Psoas muscle (tissue), 8 donors: ENCODE results near the gene BCAS3. TPM values are rescaled to one million over a fixed set of nuclear protein-coding genes. Genes with fewer than 3 reads are reported as not detected.

ENCODE experiments used
- ATAC-seq, 4 donors: fragments of 200-7000 bp; cut with Tn5 transposase; one replicate each; pipeline ENCODE4 v1.9.1; 2020; ENCODE audit warnings: moderate library complexity in 3 of 4, mild to moderate bottlenecking in 2 of 4
- DNase-seq, 2 donors: peaks; one replicate each; pipeline ENCODE4 v3.0.0-alpha.2; 2020
- H3K27ac ChIP-seq: fragments of 200-600 bp; one replicate; pipeline ENCODE4 v1.8.0; 2022
- H3K27me3 ChIP-seq, 3 donors: fragments of 200-600 bp in 1 of 3; one replicate each; pipeline versions ENCODE4 v1.6.1 to v1.8.0; 2013 to 2022; ENCODE audit warnings: low read length in 2 of 3, mild to moderate bottlenecking in 2 of 3, moderate library complexity in 1 of 3; ENCODE audit not compliant: insufficient read depth in 3 of 3
- H3K36me3 ChIP-seq, 2 donors: fragments of 200-600 bp in 1 of 2; one replicate each; pipeline versions ENCODE4 v1.6.1 to v1.8.0; 2013 to 2022; ENCODE audit warnings: low read depth in 1 of 2, mild to moderate bottlenecking in 1 of 2, moderate library complexity in 1 of 2; ENCODE audit not compliant: insufficient read depth in 1 of 2
- H3K4me1 ChIP-seq: fragments of 200-600 bp; one replicate; pipeline ENCODE4 v1.8.0; 2022
- H3K4me3 ChIP-seq: fragments of 200-600 bp; one replicate; pipeline ENCODE4 v1.8.0; 2022; ENCODE audit warnings: mild to moderate bottlenecking
- H3K9me3 ChIP-seq: fragments of 200-600 bp; one replicate; pipeline ENCODE4 v1.8.0; 2022
- WGBS, 3 donors: extraction: QIAGEN DNeasy Blood & Tissue Kit; methylation state at CpG; one replicate each; pipeline versions ENCODE4 v1.1.6 to v1.1.7; 2013; 5-methylcytosine and 5-hydroxymethylcytosine counted together
- intact Hi-C, 2 donors: fragments of 100-400 bp; cut with DNase I; formaldehyde crosslinking; loops; one replicate each; pipeline versions ENCODE4 v1.11.0 to v1.14.2; 2022
- polyA plus RNA-seq, 3 donors: library from polyadenylated mRNA; stranded (reverse); fragments of 200-250 nt; gene quantifications; one replicate each; pipeline ENCODE4 v1.2.3, GENCODE V29; 2013
- total RNA-seq, 4 donors: library from RNA; stranded (reverse); fragmentation: NEBNext Ultra II Directional in 2 of 4; extraction: Animal tissue kit (Norgen Biotek cat#: 25700) in 2 of 4; gene quantifications; one replicate each; pipeline versions ENCODE4 v1.2.1 to v1.2.4, GENCODE V29; 2021 to 2023
- TF ChIP-seq, protein P1 (sequence below): fragments of 200-600 bp; IDR thresholded peaks from one replicate; pipeline ENCODE4 v1.8.0; 2022; ENCODE audit warnings: antibody characterized with exemption
- donor health status: healthy with polysubstance abuse.
- donor health status: DM: no; HTN: no; CAD: no; lungs with moderate emphysema.
- donor health status: Bipolar disorder and iron deficiency.
- donor health status: healthy.
- donor health status: DM: yes; HTN: yes; CAD: no.
- donor health status: DM: no; HTN: no; CAD: no.
- donor health status: DM: no; HTN: no; CAD: no.
- donor health status: DM: yes; HTN: yes; CAD: no.

The BCAS3 gene
- total and polyA plus RNA-seq, 7 donors: 2.4 to 28.8 (median 15.0) TPM

DNA sequence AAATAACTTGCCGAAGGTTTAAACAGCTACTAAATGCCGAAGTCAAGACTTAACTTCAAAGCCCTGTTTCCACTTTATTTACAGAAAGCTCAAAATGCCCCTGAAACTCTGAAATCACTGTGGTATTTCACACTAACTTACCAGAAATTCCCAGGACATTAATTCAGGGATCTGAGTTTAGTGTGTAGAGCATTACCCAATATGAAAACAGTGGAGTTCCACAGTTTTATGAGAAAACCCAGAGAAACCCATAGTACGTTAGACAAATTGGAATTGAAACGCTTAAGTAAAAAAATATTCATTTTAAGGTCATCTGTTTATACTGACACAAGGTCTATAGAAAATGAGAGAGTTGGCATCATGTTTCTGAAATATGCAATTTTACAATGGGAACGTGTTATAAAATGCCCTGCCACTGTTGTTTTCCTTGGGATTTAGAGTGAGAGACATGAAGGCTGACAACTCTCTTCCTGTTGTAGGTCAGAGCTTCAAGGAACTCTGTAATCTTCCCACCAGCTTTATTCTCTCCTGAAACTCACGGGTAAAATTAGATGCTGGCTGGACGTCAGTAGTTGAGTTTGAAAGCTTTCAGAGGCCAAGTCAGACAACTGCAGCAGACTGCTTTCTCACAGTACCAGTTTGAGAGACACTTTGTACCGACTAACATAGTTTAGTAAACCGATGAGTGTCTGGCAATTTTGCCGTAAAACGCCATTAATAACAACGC lies 582.6 kb downstream of the BCAS3 start:
- Histone ChIP-seq H3K9me3 (no peaks in the 10 kb centered on the region), H3K27me3 (no peaks in the 10 kb centered on the region), H3K27ac (peak overlapping the region; percentile 52), H3K36me3 (no peaks in the 10 kb centered on the region), H3K4me1 (peaks cover 20% of the 10 kb centered on the region), H3K4me3 (peak overlapping the region; percentile 19)
- intact Hi-C loops: no loop called here
- DNase-seq (no peak), ATAC-seq (peak; percentile 75 to 97 (median 87))
- 21 to 35% (median 25%) methylated on average over 12 of the region's 12 CpGs for WGBS, 3 donors
- TF ChIP-seq, protein P1, sequence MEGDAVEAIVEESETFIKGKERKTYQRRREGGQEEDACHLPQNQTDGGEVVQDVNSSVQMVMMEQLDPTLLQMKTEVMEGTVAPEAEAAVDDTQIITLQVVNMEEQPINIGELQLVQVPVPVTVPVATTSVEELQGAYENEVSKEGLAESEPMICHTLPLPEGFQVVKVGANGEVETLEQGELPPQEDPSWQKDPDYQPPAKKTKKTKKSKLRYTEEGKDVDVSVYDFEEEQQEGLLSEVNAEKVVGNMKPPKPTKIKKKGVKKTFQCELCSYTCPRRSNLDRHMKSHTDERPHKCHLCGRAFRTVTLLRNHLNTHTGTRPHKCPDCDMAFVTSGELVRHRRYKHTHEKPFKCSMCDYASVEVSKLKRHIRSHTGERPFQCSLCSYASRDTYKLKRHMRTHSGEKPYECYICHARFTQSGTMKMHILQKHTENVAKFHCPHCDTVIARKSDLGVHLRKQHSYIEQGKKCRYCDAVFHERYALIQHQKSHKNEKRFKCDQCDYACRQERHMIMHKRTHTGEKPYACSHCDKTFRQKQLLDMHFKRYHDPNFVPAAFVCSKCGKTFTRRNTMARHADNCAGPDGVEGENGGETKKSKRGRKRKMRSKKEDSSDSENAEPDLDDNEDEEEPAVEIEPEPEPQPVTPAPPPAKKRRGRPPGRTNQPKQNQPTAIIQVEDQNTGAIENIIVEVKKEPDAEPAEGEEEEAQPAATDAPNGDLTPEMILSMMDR: no peak

DNA sequence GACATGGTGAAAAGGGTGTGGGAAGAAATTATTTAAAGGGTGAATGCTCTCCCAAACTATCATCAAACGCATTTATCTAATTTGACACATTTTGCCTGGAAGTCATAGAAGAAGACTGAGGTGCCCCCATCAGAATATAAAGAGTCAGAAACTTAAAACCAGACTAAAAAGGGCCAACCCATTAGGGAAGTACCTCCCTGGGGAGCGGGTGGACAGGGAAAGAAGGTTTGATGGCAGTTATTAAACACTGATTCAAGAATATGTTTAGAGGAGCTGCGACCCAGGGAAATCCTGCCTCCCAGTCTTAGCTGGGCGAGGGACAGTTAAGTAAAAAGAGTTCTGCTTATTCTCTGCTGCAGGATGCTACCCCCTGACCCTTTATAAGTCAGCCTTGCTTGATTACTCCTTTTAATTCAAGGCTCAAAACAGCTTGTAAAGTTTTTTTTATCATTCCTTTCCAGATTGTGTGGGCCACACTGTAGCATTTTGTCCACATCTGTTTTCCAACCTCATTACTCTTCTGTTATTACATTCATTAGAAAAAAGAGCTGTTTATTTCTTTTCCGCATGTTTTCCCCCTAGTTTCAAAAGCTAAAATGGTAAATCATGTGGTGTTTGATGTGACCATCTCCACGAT lies 583.5 kb downstream of the BCAS3 start:
- WGBS, 3 donors: 59 to 72% (median 63%) methylated on average over 6 of the region's 6 CpGs
- intact Hi-C loops: no loop called here
- H3K36me3 ChIP-seq: no peaks in the 10 kb centered on the region
- peak overlapping the region; percentile 19 for H3K4me3 ChIP-seq
- peak overlapping the region; percentile 52 for H3K27ac ChIP-seq
- no peaks in the 10 kb centered on the region for H3K9me3 ChIP-seq
- DNase-seq (no peak), ATAC-seq (peak in 1 of 4 donors; percentile 32)
- peaks cover 20% of the 10 kb centered on the region for H3K4me1 ChIP-seq
- TF ChIP-seq, protein P1: no peak
- no peaks in the 10 kb centered on the region for H3K27me3 ChIP-seq

DNA sequence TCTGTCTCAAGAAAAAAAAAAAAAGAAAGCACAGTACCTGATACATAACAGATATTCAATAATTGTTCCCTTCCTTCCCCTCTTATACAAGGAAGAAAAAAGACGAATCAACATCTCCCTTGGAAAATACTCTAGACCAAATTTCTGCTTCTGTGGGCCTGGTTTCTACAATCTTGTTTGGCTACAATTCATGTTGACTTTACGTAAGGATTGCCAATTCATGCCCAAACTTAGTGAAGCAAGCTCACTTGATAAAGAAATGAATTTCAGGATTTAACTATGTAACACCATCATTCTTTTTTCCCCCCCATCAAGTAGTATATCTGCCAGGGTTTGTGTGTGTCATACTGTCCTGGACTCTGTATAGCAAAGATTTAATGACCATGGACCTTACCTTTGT lies 587.7 kb downstream of the BCAS3 start:
- DNase-seq (no peak), ATAC-seq (no peak)
- Histone ChIP-seq H3K36me3 (no peaks in the 10 kb centered on the region), H3K27ac (no peak overlapping the region), H3K4me3 (no peak overlapping the region), H3K9me3 (no peaks in the 10 kb centered on the region), H3K27me3 (no peaks in the 10 kb centered on the region), H3K4me1 (peaks cover 11% of the 10 kb centered on the region)
- TF ChIP-seq, protein P1: no peak
- 89 to 98% (median 92%) methylated on average over 2 of the region's 2 CpGs for WGBS, 3 donors
- intact Hi-C loops: no loop called here

DNA sequence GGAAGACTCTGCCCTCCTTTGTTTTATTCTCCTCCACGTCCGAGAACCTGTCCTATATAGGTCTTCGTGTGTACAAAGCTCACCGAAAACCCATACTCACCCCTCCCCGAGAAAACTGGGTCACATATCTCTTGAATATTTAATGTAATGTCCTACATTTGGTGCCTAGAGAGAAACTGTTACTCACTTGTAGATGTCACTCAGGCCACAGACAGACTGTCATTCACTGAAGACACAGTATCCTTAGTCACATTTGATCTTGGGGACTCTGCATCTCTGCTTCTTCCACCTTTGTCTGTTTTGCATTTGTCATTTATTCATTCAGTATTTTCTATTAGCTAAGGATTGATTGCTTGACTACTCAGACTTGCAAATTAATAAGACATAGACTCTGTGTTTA lies 590.2 kb downstream of the BCAS3 start:
- ATAC-seq (no peak), DNase-seq (no peak)
- H3K4me1 ChIP-seq: no peaks in the 10 kb centered on the region
- no peak overlapping the region for H3K27ac ChIP-seq
- TF ChIP-seq, protein P1: no peak
- no peaks in the 10 kb centered on the region for H3K36me3 ChIP-seq
- WGBS, 3 donors: 93 to 97% (median 95%) methylated on average over 5 of the region's 5 CpGs
- intact Hi-C loops: no loop called here
- no peak overlapping the region for H3K4me3 ChIP-seq
- H3K27me3 ChIP-seq: no peaks in the 10 kb centered on the region
- no peaks in the 10 kb centered on the region for H3K9me3 ChIP-seq
